ENCODE measurements around the gene PAX1. TPM values are rescaled to one million over a fixed set of nuclear protein-coding genes. Genes with fewer than 3 reads are reported as not detected.

PAX1 gene
- total RNA-seq = not detected
- total RNA-seq (2013) = not detected

GRCh38 chr20:21705575-21706260 is at the start of gene PAX1:
Gene PAX1 (plus strand): TSS chr20:21705664. CDS start chr20:21705713, 49 bp downstream.
- WGBS (ENCODE audit: insufficient coverage) = 6% methylated on average over 73 of the region's 73 CpGs
- no peak for TF ChIP-seq CTCF (IDR thresholded peaks at IDR 0.05)
- Histone ChIP-seq H3K4me3 (ENCODE audit: low read length) (no peak within 1 kb of the TSS), H3K36me3 (ENCODE audit: control insufficient read depth, insufficient read depth, low read length) (no peaks in the 10 kb centered on the region), H3K27me3 (ENCODE audit: control insufficient read depth, insufficient read depth, low read length) (peaks cover 29% of the 10 kb centered on the region), H3K4me1 (ENCODE audit: control insufficient read depth, insufficient read depth, low read length) (no peaks in the 10 kb centered on the region), H3K27ac (ENCODE audit: low read length) (no peak within 1 kb of the TSS), H3K9me3 (ENCODE audit: control insufficient read depth, insufficient read depth, low read length) (no peaks in the 10 kb centered on the region)
- Mint-ChIP-seq H3K4me3 (no peak within 1 kb of the TSS), H3K4me1 (no peaks in the 10 kb centered on the region), H3K9me3 (no peaks in the 10 kb centered on the region), H3K27ac (no peak within 1 kb of the TSS), H3K36me3 (no peaks in the 10 kb centered on the region), H3K27me3 (ENCODE audit: low read depth in 2 of 2) (peaks cover 61 to 68% of the 10 kb centered on the region in 2 donors)
- ATAC-seq (no peak), DNase-seq (no peak)
- intact Hi-C loops (cut with micrococcal nuclease) = no loop called here

- Histone ChIP-seq H3K4me1 (ENCODE audit: control insufficient read depth, insufficient read depth, low read length) (no peaks in the 10 kb centered on the region), H3K27me3 (ENCODE audit: control insufficient read depth, insufficient read depth, low read length) (no peaks in the 10 kb centered on the region), H3K27ac (ENCODE audit: low read length) (no peak overlapping the region), H3K9me3 (ENCODE audit: control insufficient read depth, insufficient read depth, low read length) (no peaks in the 10 kb centered on the region), H3K36me3 (ENCODE audit: control insufficient read depth, insufficient read depth, low read length) (no peaks in the 10 kb centered on the region), H3K4me3 (ENCODE audit: low read length) (no peak overlapping the region)
- no peaks in the 10 kb centered on the region for H3K4me1 Mint-ChIP-seq
- intact Hi-C loops (cut with micrococcal nuclease) = no loop called here
- H3K36me3 Mint-ChIP-seq = no peaks in the 10 kb centered on the region
- peaks cover 0 to 9% of the 10 kb centered on the region in 2 donors for H3K9me3 Mint-ChIP-seq
- ATAC-seq (no peak), DNase-seq (no peak)
- no peak overlapping the region for H3K4me3 Mint-ChIP-seq
- peaks cover 0 to 7% of the 10 kb centered on the region in 2 donors for H3K27me3 Mint-ChIP-seq (ENCODE audit: low read depth in 2 of 2)
- 85% methylated on average over 7 of the region's 7 CpGs for whole genome bisulfite sequencing (ENCODE audit: insufficient coverage)
- no peak for TF ChIP-seq CTCF (IDR thresholded peaks at IDR 0.05)
- H3K27ac Mint-ChIP-seq = no peak overlapping the region
Measured at GRCh38 chr20:21656308-21657067, 49.0 kb upstream of the PAX1 start.

GRCh38 chr20:21661488-21662055 is 43.9 kb upstream of the PAX1 start:
- ATAC-seq = no peak

More at GRCh38 chr20:21661488-21662055, 43.9 kb upstream of the PAX1 start:
- Histone ChIP-seq H3K27me3 (ENCODE audit: control insufficient read depth, insufficient read depth, low read length) (no peaks in the 10 kb centered on the region), H3K9me3 (ENCODE audit: control insufficient read depth, insufficient read depth, low read length) (no peaks in the 10 kb centered on the region), H3K27ac (ENCODE audit: low read length) (no peak overlapping the region), H3K36me3 (ENCODE audit: control insufficient read depth, insufficient read depth, low read length) (no peaks in the 10 kb centered on the region), H3K4me1 (ENCODE audit: control insufficient read depth, insufficient read depth, low read length) (no peaks in the 10 kb centered on the region), H3K4me3 (ENCODE audit: low read length) (no peak overlapping the region)
- Mint-ChIP-seq H3K36me3 (no peaks in the 10 kb centered on the region), H3K27ac (no peak overlapping the region), H3K27me3 (ENCODE audit: low read depth in 2 of 2) (peaks cover 0 to 7% of the 10 kb centered on the region in 2 donors), H3K9me3 (peaks cover 0 to 5% of the 10 kb centered on the region in 2 donors), H3K4me3 (no peak overlapping the region), H3K4me1 (no peaks in the 10 kb centered on the region)
- intact Hi-C loops (cut with micrococcal nuclease) = no loop called here
- 72% methylated on average over 8 of the region's 8 CpGs for WGBS (ENCODE audit: insufficient coverage)
- no peak for DNase-seq
- TF ChIP-seq CTCF (IDR thresholded peaks at IDR 0.05) = no peak

Measured in natural killer cell (primary cell).